H1 (cell line): Measurements from ENCODE around the gene CHAD.

ENCODE experiments used
- EZH2 ChIP-seq: fragments of 200-600 bp; sonication (generic); IDR thresholded peaks from 2 replicates; pipeline ENCODE4 v1.7.1; 2012; ENCODE audit warnings: low read depth, mild to moderate bottlenecking, moderate library complexity, low read length, inconsistent platforms; ENCODE audit not compliant: severe bottlenecking
- FOSL1 ChIP-seq: IDR thresholded peaks from 2 replicates; pipeline ENCODE4 v1.6.1; 2011; ENCODE audit warnings: mild to moderate bottlenecking, low read depth, low read length, moderate library complexity; ENCODE audit not compliant: insufficient read depth
- POLR2A ChIP-seq, 2 experiments: IDR thresholded peaks; 1 replicate in 1 of 2; 2 replicates in 1 of 2; pipeline ENCODE4 v1.6.1; 2011; ENCODE audit warnings: low read depth in 2 of 2, low read length in 2 of 2, mild to moderate bottlenecking in 2 of 2; ENCODE audit errors: control extremely low read depth in 1 of 2
- TF ChIP-seq, protein P1 (sequence below), 3 experiments: IDR thresholded peaks; 1 replicate in 2 of 3; 2 replicates in 1 of 3; pipeline versions ENCODE4 v1.5.1 to v1.6.1; 2011; ENCODE audit warnings: low read length in 3 of 3, mild to moderate bottlenecking in 3 of 3, inconsistent platforms in 2 of 3, low read depth in 1 of 3, moderate library complexity in 1 of 3; ENCODE audit not compliant: insufficient read depth in 1 of 3; ENCODE audit errors: control extremely low read depth in 1 of 3
- TF ChIP-seq, protein P2 (sequence below): IDR thresholded peaks from 2 replicates; pipeline ENCODE4 v1.6.1; 2011; ENCODE audit warnings: low read length, improper control_type of control experiment

DNA sequence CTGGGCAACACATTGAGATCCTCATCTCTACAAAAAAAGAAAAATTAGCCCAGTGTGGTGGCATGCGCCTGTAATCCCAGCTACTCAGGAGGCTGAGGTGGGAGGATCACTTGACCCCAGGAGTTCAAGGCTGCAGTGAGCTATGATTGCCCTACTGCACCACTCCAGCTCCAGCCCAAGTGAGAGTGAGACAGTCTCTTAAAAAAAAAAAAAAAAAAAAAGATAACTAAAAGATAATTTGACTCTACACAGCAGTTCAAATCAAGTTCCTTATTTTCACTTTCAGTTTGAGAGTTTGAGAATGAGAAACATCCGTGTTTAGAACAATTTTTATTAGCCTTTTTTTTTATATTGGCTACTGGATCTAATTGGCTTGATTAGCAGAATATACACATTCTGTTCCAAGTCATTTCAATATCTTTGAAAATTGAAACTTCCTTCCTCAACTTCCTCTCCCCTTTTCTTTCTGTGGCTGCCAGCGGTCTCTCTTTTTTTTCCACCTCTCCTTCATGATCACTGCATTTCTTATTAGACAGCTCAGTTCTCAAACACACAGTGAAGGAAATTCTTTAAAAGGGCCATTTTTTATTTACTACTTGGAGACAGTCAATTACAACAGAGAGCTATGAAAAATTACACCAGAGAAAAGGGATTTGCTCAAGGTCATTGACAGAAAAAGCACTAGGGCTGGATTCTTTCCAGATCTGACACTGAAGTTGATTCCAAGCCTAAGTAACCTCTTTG is 47.2 kb downstream of the CHAD start:
- TF ChIP-seq, protein P1, sequence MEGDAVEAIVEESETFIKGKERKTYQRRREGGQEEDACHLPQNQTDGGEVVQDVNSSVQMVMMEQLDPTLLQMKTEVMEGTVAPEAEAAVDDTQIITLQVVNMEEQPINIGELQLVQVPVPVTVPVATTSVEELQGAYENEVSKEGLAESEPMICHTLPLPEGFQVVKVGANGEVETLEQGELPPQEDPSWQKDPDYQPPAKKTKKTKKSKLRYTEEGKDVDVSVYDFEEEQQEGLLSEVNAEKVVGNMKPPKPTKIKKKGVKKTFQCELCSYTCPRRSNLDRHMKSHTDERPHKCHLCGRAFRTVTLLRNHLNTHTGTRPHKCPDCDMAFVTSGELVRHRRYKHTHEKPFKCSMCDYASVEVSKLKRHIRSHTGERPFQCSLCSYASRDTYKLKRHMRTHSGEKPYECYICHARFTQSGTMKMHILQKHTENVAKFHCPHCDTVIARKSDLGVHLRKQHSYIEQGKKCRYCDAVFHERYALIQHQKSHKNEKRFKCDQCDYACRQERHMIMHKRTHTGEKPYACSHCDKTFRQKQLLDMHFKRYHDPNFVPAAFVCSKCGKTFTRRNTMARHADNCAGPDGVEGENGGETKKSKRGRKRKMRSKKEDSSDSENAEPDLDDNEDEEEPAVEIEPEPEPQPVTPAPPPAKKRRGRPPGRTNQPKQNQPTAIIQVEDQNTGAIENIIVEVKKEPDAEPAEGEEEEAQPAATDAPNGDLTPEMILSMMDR (IDR thresholded peaks at IDR 0.05; ENCODE audit: control extremely low read depth in 1 of 3, insufficient read depth in 1 of 3, low read depth in 1 of 3, low read length in 3 of 3): no peak
- TF ChIP-seq FOSL1: no peak
- no peak for TF ChIP-seq POLR2A (IDR thresholded peaks at IDR 0.05; ENCODE audit: control extremely low read depth in 1 of 2, low read depth in 2 of 2, low read length in 2 of 2)
- TF ChIP-seq EZH2: no peak
- TF ChIP-seq, protein P2, sequence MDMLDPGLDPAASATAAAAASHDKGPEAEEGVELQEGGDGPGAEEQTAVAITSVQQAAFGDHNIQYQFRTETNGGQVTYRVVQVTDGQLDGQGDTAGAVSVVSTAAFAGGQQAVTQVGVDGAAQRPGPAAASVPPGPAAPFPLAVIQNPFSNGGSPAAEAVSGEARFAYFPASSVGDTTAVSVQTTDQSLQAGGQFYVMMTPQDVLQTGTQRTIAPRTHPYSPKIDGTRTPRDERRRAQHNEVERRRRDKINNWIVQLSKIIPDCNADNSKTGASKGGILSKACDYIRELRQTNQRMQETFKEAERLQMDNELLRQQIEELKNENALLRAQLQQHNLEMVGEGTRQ: no peak
